Medulla oblongata (tissue), 1 donor: ENCODE results near the gene ZYX.

Experiments
- DNase-seq: peaks from one replicate; pipeline ENCODE4 v3.0.0-alpha.2; 2015; ENCODE audit errors: extremely low spot score

Gene ZYX, protein sequence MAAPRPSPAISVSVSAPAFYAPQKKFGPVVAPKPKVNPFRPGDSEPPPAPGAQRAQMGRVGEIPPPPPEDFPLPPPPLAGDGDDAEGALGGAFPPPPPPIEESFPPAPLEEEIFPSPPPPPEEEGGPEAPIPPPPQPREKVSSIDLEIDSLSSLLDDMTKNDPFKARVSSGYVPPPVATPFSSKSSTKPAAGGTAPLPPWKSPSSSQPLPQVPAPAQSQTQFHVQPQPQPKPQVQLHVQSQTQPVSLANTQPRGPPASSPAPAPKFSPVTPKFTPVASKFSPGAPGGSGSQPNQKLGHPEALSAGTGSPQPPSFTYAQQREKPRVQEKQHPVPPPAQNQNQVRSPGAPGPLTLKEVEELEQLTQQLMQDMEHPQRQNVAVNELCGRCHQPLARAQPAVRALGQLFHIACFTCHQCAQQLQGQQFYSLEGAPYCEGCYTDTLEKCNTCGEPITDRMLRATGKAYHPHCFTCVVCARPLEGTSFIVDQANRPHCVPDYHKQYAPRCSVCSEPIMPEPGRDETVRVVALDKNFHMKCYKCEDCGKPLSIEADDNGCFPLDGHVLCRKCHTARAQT

DNA sequence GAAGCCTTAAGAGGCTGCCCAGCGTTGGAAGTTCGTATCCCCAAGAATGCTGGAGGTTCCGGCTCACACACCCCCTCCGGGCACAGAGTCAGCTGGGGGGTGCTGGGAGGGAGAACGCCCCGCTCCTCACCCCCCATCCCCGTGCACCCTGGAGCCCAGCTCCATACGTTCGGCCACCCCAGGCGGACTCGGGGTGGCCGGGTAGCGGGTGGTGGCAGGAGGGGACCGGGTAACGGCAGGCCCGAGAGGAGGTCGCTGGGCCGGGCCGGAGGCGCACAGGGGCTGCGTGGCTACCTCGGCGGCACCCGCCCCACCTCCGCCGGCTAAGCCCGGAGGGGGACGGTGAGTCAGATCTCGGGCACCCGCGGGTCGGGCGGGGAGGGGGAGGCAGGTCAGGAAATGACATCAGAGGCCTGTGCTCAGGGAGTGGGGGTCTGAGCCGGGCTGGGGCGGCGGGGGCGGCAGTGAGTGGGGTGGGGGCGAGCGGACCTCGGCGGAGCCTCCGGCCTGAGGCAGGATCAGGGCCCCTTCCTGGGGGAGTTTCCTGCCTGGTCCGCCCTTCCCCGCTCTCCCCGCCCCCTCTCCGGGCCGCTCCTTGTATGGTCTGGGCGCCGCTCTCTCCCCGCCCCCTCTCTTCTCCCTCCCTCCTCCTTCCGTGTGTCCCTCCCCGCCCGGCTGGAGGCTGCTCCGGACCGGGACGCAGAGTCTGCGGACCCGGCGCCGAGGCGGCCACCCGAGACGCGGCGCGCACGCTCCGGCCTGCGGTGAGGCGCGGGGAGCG, at the start of gene ZYX:
Gene ZYX (plus strand): TSS at position 700 of the 781 bp plus-strand sequence. CDS start 227 bp downstream, outside the sequence.
- DNase-seq, result peak; percentile 92

DNA sequence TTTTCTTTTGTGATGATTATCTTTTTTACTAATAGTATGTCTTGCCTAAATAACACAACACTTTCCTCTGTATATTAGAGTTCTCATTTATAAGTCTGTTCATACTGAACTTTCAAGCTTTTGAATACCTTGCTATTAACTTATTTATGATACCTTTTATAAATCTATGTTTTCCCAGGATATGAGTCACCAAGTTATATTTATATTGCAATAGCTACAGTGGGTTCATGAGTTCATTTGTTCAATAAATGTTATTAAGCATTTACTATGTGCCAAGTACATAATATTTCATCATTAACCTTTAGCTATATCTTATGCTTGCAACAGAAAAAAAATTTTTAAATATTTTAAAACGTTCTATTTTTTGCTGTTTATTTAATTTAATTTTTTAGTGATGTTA, 46.9 kb upstream of the ZYX start:
- no peak for DNase-seq

DNA sequence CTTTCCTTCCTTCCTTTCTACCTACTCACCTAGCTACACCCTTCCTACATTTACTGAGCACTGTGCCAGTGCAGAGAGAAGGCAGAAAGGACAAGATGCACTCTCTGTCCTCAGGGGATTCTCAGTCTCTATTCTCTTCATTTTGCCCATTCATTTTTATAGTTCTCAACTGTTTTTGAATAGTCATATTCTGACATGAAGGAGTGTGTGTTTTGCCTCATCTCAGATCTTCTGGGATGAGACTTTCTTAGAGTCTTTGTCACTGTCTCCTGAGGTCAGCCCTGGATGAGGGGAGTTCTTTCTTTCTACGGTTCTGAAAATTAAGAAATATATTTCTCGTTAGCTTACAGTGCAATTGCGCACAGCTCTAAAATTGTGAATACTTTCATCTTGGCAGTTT, 43.9 kb upstream of the ZYX start:
- DNase-seq, result no peak

DNA sequence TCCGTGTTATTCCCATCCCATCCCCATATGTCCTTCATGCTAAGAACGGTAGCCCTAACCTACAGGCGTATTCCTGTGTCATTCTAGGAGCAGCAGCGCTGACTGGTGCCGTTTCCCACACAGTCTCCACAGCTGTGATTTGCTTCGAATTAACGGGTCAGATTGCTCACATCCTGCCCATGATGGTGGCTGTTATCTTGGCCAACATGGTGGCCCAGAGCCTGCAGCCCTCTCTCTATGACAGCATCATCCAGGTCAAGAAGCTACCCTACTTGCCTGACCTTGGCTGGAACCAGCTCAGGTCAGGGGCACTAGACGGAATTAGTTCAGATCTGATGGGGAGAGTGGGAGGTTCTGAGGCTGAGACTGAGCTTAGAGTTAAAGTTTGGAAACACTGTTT, 39.3 kb upstream of the ZYX start:
- no peak for DNase-seq

DNA sequence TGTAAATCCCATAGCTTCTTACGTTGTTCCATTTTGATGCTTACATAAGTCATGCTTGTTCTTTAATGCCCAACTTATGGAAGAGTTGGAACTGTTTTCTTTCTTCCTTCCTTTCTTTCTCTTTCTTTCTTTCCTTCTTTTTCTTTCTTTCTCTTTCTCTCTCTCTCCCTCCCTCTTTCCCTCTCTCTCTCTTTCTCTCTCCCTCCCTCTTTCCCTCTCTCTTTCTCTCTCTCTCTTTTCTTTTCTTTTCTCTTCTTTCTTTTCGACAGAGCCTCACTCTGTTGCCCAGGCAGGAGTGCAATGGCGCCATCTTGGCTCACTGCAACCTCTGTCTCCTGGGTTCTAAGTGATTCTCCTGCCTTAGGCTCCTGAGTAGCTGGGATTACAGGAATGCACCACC, 37.5 kb upstream of the ZYX start:
- no peak for DNase-seq

DNA sequence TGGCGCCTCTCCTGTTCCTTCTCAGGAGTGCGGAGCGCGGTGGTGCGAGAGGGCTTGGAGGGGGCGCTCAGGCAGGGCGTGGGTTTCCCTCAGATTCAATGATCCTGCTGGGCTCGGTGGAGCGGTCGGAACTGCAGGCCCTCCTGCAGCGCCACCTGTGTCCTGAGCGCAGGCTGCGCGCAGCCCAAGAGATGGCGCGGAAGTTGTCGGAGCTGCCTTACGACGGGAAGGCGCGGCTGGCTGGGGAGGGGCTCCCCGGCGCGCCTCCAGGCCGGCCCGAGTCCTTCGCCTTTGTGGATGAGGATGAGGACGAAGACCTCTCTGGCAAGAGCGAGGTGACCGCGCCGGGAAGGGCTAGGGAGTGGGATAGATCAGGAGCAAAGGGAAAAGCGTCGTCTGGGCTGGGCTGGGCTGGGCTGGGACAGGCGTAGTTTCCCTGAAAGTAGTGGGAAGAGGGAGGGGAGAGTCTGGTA, 35.7 kb upstream of the ZYX start:
- DNase-seq, result peak; percentile 47

DNA sequence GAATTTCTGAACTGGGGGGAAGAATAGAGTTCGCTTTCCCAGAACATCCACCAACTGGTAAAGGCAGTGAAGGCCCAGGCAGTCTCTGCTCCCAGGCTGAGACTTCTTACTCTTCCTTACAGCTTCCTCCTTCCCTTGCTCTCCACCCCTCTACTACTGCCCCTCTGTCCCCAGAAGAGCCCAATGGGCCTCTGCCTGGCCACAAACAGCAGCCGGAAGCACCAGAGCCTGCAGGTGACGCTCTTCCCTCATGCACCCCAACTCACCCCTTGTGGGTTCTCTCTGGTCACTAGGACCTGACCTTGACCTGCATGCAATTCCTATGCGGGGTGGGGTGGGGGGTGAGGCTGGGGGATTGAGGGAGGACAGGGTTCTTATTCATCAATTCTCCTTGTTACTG, 35.1 kb upstream of the ZYX start:
- no peak for DNase-seq

DNA sequence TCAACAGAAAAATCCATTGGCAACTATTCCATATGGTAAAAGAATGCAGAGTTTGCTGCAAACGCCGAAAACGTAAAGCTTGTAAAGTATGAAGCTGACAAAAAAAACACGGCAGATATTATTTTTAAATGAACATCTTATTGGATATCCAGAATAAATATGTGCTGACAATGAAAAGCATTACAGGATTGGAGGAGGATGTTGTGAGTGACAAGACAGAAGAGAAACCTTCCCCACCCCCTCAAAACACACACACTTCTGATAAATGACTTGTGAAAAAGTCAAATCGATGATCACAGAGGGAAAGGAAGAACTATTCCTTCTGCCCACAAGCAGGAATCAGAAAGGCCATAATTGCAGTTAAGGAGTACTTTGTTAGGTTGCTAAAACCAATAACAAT, 33.2 kb upstream of the ZYX start:
- DNase-seq, result no peak

DNA sequence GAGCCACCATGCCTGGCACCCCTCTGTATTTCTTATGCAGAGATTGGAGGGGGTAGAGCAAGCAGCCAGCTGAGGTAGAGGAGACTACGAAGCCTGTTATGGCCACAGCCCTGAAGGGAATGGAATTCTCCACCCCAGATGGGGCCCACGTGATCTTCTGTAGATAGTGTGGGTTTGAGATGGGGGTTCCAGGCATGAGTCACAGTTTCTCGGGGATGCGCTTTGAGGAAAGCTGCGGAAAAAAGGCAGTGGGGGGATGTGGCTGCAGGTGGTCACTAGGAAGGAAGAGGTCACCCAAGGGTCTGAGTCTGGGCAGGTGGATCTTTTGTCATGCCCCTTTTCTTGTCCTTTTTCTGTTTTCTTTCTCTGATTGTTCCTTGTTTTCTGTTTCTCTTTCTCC, 30.1 kb upstream of the ZYX start:
- no peak for DNase-seq

DNA sequence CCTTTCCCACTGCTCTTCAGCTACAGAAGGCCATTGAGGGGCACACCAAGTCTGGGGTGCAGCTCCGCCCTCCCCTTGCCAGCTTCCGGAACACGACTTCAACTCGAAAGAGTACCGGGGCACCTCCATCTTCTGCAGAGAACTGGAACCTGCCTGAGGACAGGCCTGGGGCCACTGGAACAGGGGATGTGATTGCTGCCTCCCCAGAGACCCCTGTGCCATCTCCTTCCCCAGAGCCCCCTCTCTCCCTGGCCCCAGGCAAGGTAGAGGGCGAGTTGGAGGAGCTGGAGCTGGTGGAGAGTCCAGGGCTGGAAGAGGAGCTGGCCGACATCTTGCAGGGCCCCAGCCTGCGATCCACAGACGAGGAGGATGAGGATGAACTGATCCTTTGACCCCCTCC, 29.6 kb upstream of the ZYX start:
- no peak for DNase-seq

DNA sequence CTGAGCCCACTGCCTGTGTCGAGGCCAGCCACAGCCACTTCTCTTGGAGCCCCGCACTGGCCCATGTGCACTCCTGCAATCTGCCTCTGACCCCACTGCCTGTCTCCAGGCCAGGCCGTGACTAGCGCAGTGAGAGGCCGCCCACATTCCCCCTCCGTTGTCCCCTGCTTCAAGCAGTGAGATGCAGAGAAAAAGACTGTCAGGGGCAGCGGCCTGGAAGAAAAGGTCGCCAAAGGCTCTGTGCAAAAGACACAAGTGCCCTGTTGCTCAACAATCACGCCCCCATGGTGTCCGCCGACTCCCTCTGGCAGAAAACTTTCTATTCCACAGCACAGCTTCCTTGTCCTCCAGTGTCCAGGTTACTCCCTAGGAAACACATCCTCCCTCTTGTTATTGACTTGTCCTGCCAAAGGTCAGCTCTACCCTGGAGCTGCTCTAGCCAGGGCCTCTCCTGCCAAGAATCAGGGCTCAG, 28.6 kb upstream of the ZYX start:
- no peak for DNase-seq

DNA sequence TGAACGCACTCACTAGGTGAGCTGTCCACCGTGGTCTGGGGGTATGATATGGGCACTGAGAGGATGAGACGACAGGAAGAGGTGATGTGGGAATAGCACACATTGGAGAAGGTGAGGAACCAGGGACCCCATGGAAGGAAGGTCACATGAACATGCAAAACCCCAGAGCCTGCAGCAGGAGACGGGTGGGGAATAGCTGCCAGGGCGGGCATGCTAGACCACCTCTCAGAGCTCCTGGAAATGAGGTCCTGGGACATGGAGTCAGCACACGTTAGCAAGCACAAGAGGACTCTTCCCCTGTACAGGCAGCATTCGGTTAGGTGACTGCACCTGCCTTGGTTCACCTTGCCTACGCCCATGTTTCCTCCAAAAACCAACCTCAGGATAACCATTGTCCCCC, 26.8 kb upstream of the ZYX start:
- no peak for DNase-seq

DNA sequence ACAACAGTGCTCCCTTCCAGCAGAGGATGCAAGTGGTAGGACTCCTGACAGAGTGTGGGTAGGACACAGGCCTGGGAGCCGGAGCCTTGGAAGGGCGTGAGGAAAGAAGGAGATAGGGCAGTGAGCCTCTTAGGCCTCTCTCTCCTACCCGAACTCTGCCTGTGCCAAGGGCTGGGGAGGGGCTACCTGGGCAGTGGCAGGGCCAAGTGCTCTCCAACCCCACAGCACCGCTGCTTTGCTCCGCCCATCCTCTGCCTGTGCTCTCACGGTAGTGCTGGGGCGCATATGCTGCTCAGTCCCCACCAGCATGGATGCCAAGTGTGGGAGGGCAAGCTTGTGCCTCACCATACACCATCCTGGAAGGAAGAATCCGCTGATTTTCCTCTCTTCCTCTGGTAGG, 26.2 kb upstream of the ZYX start:
- DNase-seq, result no peak

DNA sequence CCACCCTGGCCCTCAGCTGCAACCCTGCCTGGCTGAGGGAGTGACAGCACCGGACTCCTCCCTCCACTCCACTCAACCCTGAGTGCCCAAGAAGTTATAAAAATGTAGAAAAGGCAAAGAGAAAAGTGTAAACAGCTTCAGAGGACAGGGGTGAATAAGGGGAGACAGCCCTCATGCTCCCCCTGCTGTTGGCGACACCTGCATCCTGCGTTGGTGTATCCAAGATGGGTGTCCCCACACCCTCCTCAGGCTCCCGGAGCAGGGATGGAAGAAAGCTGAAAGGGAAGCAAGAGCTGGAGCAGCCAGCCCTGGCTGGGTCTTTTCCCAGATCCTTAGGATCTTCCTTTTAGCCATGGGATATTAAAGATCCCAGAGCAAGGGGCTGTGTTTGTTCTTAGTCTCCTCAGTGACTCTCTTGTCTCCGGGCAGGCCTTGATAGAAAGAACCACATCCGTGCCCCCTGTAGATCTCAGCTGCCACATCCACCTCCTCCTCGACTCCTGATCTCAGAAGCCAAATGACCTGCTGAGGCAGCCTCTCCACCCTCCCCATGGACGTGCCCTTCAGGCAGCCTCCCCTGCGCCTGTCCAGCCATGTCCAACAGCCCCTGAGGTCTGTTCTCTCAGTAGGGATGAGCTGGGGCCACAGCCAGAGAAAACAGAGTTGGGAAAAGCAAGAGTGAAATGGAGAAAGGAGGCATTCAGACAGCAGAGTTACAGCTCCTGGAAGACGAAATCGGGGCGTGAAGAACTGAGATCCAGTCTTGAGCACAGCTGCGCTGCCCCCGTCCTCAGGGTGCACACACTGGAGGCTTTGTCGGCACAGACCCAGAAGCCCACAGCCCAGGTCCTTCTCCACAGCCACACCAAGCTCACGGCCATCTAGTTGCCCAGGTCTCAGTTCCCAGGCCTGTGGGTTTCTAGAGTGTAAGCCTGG, 25.4 kb upstream of the ZYX start:
- DNase-seq, result no peak

DNA sequence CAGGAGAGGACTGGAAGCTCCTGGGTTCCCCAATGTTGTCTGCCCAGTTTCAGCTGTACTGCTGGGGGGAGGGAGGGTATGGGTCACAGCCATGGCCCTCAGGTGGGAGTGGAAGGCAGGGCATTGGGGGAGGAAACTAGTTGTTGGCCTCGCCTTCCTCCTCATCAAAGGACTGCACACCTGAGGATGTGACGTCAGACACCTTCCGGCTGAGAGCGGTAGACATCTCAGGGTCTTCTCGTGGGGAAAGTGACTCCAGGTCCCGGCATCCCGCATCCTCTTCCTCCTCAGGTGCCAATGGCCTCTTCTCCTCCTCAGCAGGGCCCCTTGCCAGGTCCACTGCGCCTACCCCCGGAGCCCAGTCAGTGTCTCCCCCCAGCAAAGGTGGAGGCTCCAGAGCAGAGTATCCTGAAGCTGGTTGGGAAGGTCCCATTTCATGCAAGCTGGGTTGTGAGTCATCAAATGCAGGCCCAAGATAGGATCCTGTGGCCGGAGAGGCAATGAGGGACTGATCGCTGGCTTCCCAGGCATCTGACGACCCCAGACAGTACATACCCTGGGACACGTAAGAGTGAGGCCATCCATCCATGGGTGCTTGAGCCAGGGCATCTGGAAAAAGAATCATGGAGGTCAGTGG, 24.6 kb upstream of the ZYX start:
- no peak for DNase-seq

DNA sequence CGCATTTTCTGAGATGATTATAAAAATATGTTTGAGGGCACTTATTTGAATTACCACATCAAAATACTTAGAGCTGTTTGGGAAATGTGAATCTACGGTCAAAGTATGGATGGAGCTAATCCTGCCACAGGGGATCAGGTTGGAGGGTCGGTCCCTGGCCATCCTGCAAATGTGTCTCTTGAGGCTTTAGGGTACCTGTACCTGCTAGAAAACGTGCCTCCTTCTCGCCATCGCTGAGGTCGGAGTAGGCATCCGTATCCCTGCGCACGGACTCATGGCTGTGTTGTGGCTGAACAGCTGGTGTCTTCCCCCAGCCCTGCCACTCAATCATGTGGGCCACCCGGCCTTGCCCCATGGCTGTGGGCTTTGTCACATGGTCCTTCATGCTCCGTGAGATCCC, 22.5 kb upstream of the ZYX start:
- no peak for DNase-seq

DNA sequence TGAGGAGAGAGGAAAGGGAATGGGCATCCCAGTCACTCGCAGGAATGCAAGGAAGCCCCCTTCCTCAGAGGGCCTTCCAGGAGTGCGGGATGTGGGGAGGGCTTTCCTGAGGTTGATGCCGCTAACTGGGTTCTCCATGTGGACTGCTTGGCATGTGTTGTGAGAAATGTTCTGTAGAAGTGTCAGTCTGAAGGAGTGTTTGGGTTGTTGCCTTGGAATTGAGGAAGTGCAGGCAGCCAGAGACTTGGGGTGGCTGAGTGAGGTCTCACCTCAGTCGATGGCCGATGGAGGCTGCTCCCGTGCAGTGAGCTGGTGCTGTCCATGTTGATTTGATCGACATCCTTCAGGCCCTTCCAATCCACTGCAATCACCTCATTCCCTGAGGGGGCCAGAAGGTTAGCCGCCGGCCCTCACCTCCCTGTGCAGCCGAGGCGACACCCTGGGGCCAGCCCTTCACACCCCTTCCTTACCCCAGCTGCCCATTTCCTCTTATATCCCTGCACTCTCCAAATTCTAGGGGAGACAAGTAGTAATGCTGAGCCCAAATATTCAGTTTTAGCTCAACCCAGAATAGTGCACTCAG, 21.3 kb upstream of the ZYX start:
- DNase-seq, result no peak

DNA sequence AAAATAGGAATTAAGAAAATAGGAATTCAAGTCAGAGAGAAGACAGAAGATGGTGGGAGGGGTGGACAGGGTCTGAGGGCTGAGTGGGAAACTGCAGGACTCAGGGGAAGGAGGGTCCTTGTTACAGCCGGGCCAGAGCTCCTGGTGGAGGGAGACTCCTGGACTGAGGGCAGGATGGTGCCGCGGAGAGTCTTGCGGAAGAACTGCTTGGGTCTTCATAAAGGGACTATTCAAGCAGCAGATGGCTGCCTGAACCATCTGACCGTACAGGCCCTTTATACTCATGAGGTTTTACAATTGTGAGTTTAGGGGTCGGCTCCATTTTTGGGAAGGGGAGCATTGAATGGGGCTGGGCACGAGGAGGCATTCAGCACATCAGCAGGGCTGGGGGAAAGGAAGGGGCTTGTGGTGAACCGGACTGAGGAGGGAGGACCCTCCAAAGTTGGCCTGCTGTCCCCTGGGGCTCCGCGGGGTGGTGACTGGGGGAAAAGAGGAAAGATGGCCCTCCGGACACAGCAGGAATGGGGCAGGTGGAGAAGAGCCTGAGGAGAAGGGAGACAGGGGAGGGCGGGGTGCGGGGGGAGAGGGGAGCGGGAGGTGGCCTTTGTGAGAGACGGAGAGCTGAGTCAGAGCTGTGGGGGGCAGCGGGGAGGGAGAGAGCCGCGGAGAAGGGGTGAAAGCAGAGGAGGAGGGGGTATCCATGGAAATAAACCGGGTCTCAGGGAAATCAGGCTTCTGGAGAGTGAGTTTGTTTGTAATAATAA, 20.2 kb upstream of the ZYX start:
- DNase-seq, result peak; percentile 51

DNA sequence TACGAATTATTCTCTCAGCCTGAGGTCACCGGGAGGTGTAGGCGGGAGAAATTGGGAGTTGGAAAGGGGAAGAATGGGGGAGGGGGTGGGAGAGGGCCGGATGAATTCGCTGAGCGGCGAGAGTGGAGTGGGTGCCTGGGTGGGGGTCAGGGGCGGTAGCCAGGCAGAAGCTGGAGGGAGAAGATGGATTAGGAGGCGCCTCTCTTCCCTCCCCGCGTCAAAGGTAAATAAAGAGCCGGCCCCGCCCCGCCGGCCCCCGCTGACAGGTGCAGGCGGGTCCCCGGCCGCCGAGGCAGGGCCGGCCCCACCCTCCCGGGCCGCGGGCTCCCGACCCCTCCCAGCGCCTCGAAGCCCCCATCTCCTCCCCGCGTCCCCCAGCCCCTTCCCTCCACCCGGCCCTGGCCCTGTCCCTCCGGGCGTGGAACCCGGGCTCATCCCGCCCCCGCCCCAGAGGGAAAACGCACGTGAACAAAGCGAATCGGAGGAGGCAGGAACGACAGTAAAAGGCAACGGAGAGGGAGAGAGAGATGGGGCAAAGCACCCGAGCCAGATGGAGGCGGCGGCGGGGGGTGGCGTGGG, 19.5 kb upstream of the ZYX start:
- DNase-seq, result no peak
